DMS 273 (cell line): ENCODE data around the gene RPH3AL.
"Not testable (repeated sequence)": the region's sequence is repeated elsewhere in the genome, so short reads cannot be mapped to it uniquely, and the experiment has no call there.

Experiments
- DNase-seq: peaks from one replicate; lab custom pipeline; 2025; ENCODE audit not compliant: unreplicated experiment; lab: John Stamatoyannopoulos, UW

RPH3AL gene

GRCh38 chr17:206484-206883 is 146.1 kb downstream of the RPH3AL start:
- DNase-seq: not testable (repeated sequence)

GRCh38 chr17:205817-206216 is 146.8 kb downstream of the RPH3AL start:
- no peak for DNase-seq

- DNase-seq: no peak
Observed at GRCh38 chr17:205148-205669, 147.4 kb downstream of the RPH3AL start.

DNA sequence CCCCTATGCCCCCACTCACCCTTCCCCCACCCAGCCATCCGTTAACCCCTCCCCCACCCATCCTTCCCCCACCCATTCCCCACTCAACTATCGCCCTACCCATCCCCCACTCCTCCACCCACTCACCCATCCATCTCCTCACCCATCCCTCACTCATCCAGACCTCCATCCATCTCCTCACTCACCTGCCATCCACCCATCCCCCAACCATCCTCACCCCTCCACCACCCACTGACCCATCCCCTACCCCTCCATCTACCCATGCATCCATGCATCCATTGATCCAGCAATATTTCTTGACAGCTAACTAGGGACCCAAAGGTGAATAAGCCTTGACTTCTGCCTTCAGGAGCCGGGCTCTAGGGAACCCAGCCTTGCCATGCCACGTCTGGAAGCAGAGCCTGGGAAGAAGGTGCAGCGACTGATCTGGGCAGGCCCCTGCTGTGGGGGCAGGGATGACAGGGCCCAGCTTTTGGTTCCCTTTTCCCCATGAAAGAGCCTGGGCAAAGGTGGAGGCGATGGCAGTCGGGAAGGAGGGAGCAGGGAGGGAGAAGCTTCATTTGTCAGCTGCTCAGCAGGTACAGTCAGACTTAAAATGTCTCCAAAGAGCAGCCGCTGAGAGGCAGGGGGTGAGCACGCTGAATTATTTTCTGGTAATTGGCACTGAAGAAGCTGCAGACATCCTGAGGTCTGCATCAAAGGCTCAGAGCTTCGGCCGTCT is 148.0 kb downstream of the RPH3AL start:
- no peak for DNase-seq

DNA sequence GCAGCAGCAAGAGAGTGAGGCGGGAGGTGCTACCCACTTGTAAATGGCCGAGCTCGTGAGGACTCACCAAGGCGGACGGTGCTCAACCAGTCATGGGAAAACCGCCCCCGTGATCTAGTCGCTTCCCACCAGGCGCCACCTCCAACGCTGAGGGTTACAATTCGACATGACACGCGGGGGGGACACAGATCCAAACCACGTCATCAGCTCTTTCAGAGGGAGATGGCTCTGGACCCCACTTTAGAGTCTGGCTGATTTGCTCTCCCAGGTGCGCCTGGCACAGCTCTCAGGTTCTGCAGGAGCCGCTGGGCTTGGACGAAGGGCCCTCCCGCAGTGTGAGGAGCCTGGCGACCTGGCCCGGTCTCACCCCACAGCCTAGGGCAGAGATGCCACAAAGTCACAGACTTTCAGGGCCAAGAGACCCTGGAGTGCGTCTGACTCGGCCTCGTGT is 150.1 kb downstream of the RPH3AL start:
- no peak for DNase-seq

- DNase-seq: not testable (repeated sequence)
Observed at GRCh38 chr17:201736-202135, 150.9 kb downstream of the RPH3AL start.

GRCh38 chr17:201257-201656 is 151.3 kb downstream of the RPH3AL start:
- DNase-seq: not testable (repeated sequence)

GRCh38 chr17:200586-200985 is 152.0 kb downstream of the RPH3AL start:
- DNase-seq: no peak

- DNase-seq: no peak
Observed at GRCh38 chr17:199806-200545, 152.6 kb downstream of the RPH3AL start.

DNA sequence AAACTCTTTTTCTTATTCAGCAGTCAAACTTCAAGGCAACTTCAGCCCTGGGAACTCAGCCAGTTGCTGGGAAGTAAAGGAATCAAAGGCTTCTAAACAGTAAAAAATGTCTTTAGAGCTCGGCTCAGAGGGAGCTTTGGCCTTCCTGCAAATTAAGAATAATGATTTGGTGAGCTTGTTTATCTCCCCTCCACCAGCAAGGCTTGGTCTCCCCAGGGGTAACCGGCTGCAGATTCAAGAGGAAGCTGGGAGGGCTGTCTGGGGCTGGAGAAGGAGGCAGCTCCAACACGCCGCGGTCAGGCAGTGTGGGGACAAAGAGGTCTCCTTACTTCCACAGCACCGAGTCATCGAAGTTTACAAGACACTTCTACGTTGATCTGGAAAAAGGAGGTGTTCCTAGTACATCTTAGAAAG is 153.4 kb downstream of the RPH3AL start:
- no peak for DNase-seq

GRCh38 chr17:198225-198624 is 154.4 kb downstream of the RPH3AL start:
- not testable (repeated sequence) for DNase-seq

- DNase-seq: no peak
Observed at GRCh38 chr17:197352-197751, 155.3 kb downstream of the RPH3AL start.

DNA sequence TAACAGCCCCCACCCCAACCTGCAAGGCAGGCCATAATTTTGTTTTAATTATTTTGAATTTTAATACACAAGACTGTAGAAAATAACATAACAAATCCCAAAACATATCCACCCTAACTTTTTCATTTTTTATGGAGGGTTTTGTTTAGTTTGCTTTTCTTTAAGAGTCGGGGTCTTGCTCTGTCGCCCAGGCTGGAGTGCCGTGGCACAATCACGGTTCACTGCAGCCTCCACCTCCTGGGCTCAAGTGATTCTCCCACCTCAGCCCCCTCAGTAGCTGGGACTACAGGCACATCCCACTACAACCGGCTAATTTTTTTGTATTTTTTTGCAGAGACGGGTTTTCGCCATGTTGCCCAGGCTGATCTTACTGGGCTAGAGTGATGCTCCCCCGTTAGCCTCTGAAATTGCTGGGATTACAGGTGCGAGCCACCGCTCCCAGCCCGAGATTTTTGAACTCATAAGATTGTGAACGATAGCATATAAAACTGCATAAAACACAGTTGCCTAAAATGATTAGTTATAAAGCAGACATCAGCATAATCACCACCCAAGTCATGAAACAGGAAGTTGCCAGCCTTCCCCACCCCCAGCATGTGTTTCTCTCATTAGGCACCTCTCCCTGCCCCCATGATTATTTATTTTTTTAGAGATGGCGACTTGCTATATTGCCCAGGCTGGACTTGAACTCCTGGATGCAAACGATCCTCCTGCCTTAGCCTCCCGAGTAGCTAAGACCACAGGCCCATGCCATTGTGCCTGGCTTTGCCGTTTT is 157.6 kb downstream of the RPH3AL start:
- no peak for DNase-seq

GRCh38 chr17:193841-194806 is 158.5 kb downstream of the RPH3AL start:
- peak; percentile 75 for DNase-seq

GRCh38 chr17:193426-193810 is 159.2 kb downstream of the RPH3AL start:
- no peak for DNase-seq

GRCh38 chr17:192666-193425 is 159.8 kb downstream of the RPH3AL start:
- DNase-seq: no peak

DNA sequence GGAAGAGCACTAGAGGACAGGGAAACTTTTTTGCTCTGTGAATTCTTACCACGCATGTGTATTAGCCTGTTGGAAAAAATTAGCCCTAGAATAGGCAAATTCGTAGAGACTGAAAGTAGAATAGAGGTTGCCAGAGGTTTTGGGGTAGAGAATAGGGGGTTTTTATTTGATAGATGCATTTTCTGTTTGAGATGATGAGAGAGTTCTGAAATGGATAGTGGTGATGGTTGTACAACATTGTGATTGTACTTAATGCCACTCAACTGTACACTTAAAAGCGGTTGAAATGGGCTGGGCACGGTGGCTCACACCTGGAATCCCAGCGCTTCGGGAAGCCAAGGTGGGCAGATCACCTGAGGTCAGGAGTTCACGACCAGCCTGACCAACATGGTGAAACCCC is 163.2 kb downstream of the RPH3AL start:
- DNase-seq: no peak

- no peak for DNase-seq
Observed at GRCh38 chr17:187130-187529, 165.5 kb downstream of the RPH3AL start.

- DNase-seq: no peak
Observed at GRCh38 chr17:185445-186138, 167.0 kb downstream of the RPH3AL start.
